Type B pancreatic cell (in vitro differentiated cells): ENCODE results near the gene XXYLT1. TPM values are rescaled to one million over a fixed set of nuclear protein-coding genes. Genes with fewer than 3 reads are reported as not detected.
"Not testable (repeated sequence)": the region's sequence is repeated elsewhere in the genome, so short reads cannot be mapped to it uniquely, and the experiment has no call there.

ENCODE experiments used
- DNase-seq: peaks from one replicate; pipeline ENCODE4 v3.0.0; 2021; ENCODE audit warnings: mixed read lengths; ENCODE audit not compliant: unreplicated experiment; ENCODE audit errors: extremely low spot score
- H3K27ac Mint-ChIP-seq: 2 replicates; pipeline ENCODE4 v1.8.0; 2021; ENCODE audit warnings: mild to moderate bottlenecking, mixed read lengths
- H3K27me3 Mint-ChIP-seq: 2 replicates; pipeline ENCODE4 v1.8.0; 2021; ENCODE audit warnings: mixed read lengths
- H3K36me3 Mint-ChIP-seq: 2 replicates; pipeline ENCODE4 v1.8.0; 2021; ENCODE audit warnings: mixed read lengths
- H3K4me1 Mint-ChIP-seq: one replicate; pipeline ENCODE4 v1.8.0; 2021; ENCODE audit warnings: mixed read lengths; ENCODE audit not compliant: unreplicated experiment
- H3K4me3 Mint-ChIP-seq: 2 replicates; pipeline ENCODE4 v1.8.0; 2021; ENCODE audit warnings: mild to moderate bottlenecking, mixed read lengths
- H3K9me3 Mint-ChIP-seq: 2 replicates; pipeline ENCODE4 v1.8.0; 2021; ENCODE audit warnings: mixed read lengths
- CTCF ChIP-seq: fragments of 200-600 bp; sonication (generic); conservative IDR thresholded peaks from 2 replicates; pipeline ENCODE4 v1.5.0; 2021; ENCODE audit warnings: antibody characterized with exemption, mild to moderate bottlenecking
- total RNA-seq: library from RNA; stranded (reverse); gene quantifications from 2 replicates; pipeline ENCODE4 v1.2.1, GENCODE V29; 2021; ENCODE audit warnings: low replicate concordance

Gene XXYLT1
- total RNA-seq, 1 donor from 2014 or later, result 27.0 TPM

DNA sequence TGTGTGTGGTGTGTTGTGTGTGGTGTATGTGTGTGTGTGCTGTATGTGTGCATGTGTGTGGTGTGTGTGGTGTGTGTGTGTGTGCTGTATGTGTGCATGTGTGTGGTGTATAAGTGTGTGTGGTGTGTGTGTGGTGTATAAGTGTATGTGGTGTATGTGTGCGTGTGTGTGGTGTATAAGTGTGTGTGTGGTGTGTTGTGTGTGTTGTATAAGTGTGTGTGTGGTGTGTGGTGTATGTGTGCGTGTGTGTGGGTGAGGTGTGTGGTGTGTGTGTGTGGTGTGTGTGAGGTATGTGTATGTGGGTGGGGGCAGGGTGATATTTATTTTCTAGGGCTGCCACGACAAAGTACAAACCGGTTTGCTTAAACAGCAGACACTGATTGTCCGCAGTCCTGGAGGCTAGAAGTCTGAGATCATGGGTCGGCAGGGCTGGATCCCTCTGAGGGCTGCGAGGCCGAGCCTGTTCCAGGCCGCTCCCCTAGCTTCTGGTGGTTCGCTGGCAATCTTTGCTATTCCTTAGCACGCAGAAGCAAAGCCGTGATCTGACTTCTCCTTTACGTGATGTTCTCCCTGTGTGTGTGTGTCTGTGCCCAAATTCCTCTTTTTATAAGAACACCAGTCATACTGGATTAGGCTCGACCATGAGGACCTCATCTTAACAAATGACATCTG is 160.2 kb downstream of the XXYLT1 start:
- H3K4me3 Mint-ChIP-seq, result no peak overlapping the region
- no peaks in the 10 kb centered on the region for H3K9me3 Mint-ChIP-seq
- H3K27ac Mint-ChIP-seq, result no peak overlapping the region
- TF ChIP-seq CTCF, result no peak
- H3K36me3 Mint-ChIP-seq, result no peaks in the 10 kb centered on the region
- no peaks in the 10 kb centered on the region for H3K27me3 Mint-ChIP-seq
- no peak for DNase-seq
- peaks cover 14% of the 10 kb centered on the region for H3K4me1 Mint-ChIP-seq

DNA sequence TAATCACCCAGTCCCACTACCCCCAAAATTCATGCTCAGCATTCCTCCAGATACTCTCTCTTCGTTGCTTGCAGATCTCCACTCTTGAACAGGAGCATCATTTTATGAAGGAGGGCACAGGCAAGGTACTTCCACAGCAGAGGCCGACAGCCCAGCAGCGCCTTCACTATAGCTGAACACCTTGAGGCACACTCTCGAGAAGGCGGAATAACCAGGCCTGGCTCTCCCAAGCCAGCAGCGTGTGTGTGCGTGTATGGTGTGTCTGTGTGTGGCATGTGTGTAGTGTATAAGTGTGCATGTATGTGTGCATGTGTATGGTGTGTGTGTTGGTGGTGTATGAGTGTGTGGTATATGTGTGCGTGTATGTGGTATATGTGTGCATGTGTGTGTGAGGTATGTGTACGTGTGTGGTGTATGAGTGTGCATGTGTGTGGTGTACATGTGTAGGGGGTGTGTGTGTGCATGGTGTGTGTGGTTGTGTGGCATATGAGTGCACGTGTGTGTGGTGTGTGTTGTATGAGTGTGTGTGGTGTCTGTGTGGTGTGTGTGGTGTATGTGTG is 161.8 kb downstream of the XXYLT1 start:
- Mint-ChIP-seq H3K4me3 (no peak overlapping the region), H3K9me3 (no peaks in the 10 kb centered on the region), H3K4me1 (peaks cover 30% of the 10 kb centered on the region), H3K36me3 (no peaks in the 10 kb centered on the region), H3K27me3 (no peaks in the 10 kb centered on the region), H3K27ac (no peak overlapping the region)
- TF ChIP-seq CTCF, result no peak
- no peak for DNase-seq

DNA sequence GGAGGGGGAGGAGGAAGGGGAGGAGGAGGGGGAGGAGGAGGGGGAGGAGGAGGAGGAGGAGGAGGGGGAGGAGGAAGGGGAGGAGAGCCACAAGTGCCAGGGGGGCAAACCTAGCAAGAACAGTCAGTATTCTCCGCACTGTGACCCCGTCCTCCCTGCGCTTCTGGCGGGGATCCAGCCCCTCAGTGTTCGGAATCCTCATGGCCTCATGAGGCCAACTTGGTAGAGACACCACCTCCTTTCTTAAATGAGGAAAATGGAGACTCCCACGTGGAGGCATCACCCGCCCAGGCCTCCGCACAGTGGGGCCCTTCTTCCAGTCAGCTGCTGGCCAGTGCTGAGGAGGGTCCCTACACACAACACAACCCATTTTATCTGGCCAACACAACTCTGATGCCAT is 163.4 kb downstream of the XXYLT1 start:
- no peak overlapping the region for H3K27ac Mint-ChIP-seq
- peaks cover 2% of the 10 kb centered on the region for H3K36me3 Mint-ChIP-seq
- no peaks in the 10 kb centered on the region for H3K9me3 Mint-ChIP-seq

DNA sequence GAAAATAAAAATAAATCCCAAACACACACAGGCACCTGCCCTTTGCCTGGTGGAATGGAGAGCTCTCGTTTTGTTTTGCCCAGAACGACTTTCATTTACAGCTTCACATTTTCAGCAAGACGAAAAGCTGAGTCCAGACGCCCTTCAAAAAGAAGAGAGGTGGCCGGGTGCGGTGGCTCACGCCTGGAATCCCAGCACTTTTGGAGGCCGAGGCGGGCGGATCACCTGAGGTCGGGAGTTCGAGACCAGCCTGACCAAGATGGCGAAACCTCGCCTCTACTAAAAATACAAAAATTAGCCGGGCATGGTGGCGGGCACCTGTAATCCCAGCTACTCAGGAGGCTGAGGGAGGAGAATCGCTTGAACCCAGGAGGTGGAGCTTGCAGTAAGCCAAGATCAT is 163.9 kb downstream of the XXYLT1 start:
- H3K4me3 Mint-ChIP-seq, H3K27me3 Mint-ChIP-seq, H3K9me3 Mint-ChIP-seq, DNase-seq, H3K27ac Mint-ChIP-seq, H3K36me3 Mint-ChIP-seq: not testable (repeated sequence)
- peaks cover 45% of the 10 kb centered on the region for H3K4me1 Mint-ChIP-seq

More for the DNA sequence above, 163.4 kb downstream of the XXYLT1 start:
- DNase-seq, result no peak
- TF ChIP-seq CTCF, result no peak
- Mint-ChIP-seq H3K4me3 (no peak overlapping the region), H3K4me1 (peaks cover 41% of the 10 kb centered on the region), H3K27me3 (no peaks in the 10 kb centered on the region)

DNA sequence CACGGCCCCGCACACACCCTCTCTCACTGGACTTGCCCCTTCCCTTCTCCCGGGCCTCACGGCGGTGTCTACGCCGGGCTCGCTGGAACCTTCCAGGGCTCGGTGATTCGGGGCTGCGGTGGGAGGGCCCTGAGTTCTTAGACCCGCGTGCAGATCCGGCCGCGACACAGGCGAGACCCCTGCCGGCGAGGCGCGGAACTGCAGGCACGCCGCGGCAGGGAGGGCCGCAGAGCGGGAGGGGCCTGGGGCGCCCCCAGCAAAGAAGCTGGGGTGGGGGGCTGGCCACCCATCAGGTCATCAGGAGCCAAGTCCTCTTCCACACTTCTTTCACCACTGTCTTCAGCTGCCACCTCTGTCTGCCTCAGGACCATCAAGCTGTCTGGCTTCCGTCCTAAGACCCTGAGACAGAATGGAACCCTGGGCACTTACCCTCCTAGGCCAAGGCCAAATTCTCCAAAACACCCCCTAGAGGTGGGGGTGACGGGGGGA is 164.5 kb downstream of the XXYLT1 start:
- peak; percentile 82 for DNase-seq
- peaks cover 6% of the 10 kb centered on the region for H3K36me3 Mint-ChIP-seq
- H3K27me3 Mint-ChIP-seq, result no peaks in the 10 kb centered on the region
- peak overlapping the region; percentile 67 for H3K27ac Mint-ChIP-seq
- H3K9me3 Mint-ChIP-seq, result no peaks in the 10 kb centered on the region
- TF ChIP-seq CTCF, result peak; percentile 99
- peak overlapping the region; percentile 19 for H3K4me3 Mint-ChIP-seq
- peaks cover 45% of the 10 kb centered on the region for H3K4me1 Mint-ChIP-seq

DNA sequence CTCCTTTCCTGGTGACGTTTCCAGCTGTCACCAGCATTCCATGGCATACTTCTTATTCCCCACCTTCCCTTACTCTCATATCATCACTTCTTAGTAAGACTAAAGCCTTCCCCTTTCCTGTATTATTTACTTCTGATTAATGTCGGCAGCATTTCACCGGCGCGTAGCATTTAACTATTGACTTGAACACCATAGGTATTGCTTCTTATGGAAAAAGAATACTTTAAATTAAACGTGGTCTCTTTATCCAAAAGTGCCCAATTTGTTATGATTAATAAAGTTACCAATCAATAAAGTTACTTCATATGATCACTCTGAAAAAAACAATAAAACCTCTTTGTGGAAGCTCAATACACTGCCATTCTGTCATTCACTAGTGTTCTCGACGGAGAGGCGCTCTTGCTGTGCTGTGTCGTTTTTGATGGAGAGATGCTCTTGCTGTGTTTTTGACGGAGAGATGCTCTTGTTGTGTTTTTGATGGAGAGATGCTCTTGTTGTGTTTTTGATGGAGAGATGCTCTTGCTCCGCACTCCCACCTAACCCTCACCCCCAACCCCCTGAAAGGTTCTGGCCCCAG is 165.0 kb downstream of the XXYLT1 start:
- peaks cover 50% of the 10 kb centered on the region for H3K4me1 Mint-ChIP-seq
- peak overlapping the region; percentile 67 for H3K27ac Mint-ChIP-seq
- peaks cover 6% of the 10 kb centered on the region for H3K36me3 Mint-ChIP-seq
- H3K27me3 Mint-ChIP-seq, result no peaks in the 10 kb centered on the region
- TF ChIP-seq CTCF, result no peak
- no peaks in the 10 kb centered on the region for H3K9me3 Mint-ChIP-seq
- no peak for DNase-seq
- H3K4me3 Mint-ChIP-seq, result peak overlapping the region; percentile 19
